Measurements from ENCODE around the gene BORA. TPM values are rescaled to one million over a fixed set of nuclear protein-coding genes. Genes with fewer than 3 reads are reported as not detected.

The BORA gene
- total and polyA plus RNA-seq, 2 of the 13 experiments (the other 11 are each of a cell fraction or from before 2014, with no cell fraction given): 4.0 to 17.4 TPM

DNA sequence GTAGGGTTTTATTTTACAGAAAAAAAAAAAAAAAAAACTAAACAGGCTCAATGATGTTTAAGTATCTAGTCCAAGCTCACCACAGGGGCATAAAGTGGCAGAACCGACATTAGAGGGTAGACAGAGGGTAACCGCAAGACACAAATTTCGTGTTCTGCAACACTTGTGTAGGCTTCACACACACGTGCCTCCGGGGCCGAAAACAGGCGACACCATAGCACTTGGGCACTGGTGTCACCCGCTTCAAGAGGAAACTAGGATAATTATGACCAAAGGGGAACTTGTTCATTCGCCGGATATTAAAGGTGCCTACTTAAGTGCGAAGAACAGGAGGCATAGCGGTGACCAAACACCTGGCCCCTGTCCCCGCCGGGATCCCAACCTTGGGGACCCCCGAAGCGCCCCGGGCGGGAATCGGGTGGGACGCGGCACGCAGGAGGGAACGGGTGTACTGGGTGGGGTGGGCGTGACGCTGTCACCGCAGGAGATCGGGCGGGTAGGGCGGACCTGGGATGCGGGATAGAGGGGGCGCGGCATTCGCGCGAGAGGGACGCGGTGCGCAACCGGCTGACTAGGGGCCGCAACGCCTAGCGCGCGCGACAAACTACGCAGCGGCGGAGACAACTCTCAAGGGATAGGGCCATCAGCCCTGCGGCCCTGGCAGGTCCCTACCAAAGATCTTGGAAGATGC lies 852 bp upstream of the BORA start (continued):
- TF ChIP-seq, protein P1, sequence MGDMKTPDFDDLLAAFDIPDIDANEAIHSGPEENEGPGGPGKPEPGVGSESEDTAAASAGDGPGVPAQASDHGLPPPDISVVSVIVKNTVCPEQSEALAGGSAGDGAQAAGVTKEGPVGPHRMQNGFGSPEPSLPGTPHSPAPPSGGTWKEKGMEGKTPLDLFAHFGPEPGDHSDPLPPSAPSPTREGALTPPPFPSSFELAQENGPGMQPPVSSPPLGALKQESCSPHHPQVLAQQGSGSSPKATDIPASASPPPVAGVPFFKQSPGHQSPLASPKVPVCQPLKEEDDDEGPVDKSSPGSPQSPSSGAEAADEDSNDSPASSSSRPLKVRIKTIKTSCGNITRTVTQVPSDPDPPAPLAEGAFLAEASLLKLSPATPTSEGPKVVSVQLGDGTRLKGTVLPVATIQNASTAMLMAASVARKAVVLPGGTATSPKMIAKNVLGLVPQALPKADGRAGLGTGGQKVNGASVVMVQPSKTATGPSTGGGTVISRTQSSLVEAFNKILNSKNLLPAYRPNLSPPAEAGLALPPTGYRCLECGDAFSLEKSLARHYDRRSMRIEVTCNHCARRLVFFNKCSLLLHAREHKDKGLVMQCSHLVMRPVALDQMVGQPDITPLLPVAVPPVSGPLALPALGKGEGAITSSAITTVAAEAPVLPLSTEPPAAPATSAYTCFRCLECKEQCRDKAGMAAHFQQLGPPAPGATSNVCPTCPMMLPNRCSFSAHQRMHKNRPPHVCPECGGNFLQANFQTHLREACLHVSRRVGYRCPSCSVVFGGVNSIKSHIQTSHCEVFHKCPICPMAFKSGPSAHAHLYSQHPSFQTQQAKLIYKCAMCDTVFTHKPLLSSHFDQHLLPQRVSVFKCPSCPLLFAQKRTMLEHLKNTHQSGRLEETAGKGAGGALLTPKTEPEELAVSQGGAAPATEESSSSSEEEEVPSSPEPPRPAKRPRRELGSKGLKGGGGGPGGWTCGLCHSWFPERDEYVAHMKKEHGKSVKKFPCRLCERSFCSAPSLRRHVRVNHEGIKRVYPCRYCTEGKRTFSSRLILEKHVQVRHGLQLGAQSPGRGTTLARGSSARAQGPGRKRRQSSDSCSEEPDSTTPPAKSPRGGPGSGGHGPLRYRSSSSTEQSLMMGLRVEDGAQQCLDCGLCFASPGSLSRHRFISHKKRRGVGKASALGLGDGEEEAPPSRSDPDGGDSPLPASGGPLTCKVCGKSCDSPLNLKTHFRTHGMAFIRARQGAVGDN (CRISPR knock-in tag; IDR thresholded peaks at IDR 0.05): no peak
- TF ChIP-seq, protein P2, sequence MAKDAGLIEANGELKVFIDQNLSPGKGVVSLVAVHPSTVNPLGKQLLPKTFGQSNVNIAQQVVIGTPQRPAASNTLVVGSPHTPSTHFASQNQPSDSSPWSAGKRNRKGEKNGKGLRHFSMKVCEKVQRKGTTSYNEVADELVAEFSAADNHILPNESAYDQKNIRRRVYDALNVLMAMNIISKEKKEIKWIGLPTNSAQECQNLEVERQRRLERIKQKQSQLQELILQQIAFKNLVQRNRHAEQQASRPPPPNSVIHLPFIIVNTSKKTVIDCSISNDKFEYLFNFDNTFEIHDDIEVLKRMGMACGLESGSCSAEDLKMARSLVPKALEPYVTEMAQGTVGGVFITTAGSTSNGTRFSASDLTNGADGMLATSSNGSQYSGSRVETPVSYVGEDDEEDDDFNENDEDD (CRISPR knock-in tag; IDR thresholded peaks at IDR 0.05; ENCODE audit: borderline replicate concordance): no peak
- TF ChIP-seq KDM5B (CRISPR knock-in tag; IDR thresholded peaks at IDR 0.05; ENCODE audit: borderline replicate concordance) (no peak), ZNF589 (CRISPR knock-in tag; conservative IDR thresholded peaks at IDR 0.05) (no peak), ZNF138 (CRISPR knock-in tag; IDR thresholded peaks at IDR 0.05; ENCODE audit: low read depth) (no peak), FLYWCH1 (CRISPR knock-in tag; IDR thresholded peaks at IDR 0.05) (no peak), EED (CRISPR knock-in tag; IDR thresholded peaks at IDR 0.05) (no peak), ZNF598 (CRISPR knock-in tag; IDR thresholded peaks at IDR 0.05; ENCODE audit: borderline replicate concordance) (no peak), MEF2D (CRISPR knock-in tag; IDR thresholded peaks at IDR 0.05) (no peak), RARA (CRISPR knock-in tag; IDR thresholded peaks at IDR 0.05) (no peak), NPAS2 (CRISPR knock-in tag; IDR thresholded peaks at IDR 0.05; ENCODE audit: borderline replicate concordance) (no peak), ZSCAN9 (CRISPR knock-in tag; IDR thresholded peaks at IDR 0.05; ENCODE audit: borderline replicate concordance) (no peak)
- TF ChIP-seq, protein P3, sequence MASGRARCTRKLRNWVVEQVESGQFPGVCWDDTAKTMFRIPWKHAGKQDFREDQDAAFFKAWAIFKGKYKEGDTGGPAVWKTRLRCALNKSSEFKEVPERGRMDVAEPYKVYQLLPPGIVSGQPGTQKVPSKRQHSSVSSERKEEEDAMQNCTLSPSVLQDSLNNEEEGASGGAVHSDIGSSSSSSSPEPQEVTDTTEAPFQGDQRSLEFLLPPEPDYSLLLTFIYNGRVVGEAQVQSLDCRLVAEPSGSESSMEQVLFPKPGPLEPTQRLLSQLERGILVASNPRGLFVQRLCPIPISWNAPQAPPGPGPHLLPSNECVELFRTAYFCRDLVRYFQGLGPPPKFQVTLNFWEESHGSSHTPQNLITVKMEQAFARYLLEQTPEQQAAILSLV (CRISPR knock-in tag; IDR thresholded peaks at IDR 0.05; ENCODE audit: borderline replicate concordance): no peak
- TF ChIP-seq, protein P4, sequence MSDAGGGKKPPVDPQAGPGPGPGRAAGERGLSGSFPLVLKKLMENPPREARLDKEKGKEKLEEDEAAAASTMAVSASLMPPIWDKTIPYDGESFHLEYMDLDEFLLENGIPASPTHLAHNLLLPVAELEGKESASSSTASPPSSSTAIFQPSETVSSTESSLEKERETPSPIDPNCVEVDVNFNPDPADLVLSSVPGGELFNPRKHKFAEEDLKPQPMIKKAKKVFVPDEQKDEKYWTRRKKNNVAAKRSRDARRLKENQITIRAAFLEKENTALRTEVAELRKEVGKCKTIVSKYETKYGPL (CRISPR knock-in tag; IDR thresholded peaks at IDR 0.05): no peak
- TF ChIP-seq, protein P5, sequence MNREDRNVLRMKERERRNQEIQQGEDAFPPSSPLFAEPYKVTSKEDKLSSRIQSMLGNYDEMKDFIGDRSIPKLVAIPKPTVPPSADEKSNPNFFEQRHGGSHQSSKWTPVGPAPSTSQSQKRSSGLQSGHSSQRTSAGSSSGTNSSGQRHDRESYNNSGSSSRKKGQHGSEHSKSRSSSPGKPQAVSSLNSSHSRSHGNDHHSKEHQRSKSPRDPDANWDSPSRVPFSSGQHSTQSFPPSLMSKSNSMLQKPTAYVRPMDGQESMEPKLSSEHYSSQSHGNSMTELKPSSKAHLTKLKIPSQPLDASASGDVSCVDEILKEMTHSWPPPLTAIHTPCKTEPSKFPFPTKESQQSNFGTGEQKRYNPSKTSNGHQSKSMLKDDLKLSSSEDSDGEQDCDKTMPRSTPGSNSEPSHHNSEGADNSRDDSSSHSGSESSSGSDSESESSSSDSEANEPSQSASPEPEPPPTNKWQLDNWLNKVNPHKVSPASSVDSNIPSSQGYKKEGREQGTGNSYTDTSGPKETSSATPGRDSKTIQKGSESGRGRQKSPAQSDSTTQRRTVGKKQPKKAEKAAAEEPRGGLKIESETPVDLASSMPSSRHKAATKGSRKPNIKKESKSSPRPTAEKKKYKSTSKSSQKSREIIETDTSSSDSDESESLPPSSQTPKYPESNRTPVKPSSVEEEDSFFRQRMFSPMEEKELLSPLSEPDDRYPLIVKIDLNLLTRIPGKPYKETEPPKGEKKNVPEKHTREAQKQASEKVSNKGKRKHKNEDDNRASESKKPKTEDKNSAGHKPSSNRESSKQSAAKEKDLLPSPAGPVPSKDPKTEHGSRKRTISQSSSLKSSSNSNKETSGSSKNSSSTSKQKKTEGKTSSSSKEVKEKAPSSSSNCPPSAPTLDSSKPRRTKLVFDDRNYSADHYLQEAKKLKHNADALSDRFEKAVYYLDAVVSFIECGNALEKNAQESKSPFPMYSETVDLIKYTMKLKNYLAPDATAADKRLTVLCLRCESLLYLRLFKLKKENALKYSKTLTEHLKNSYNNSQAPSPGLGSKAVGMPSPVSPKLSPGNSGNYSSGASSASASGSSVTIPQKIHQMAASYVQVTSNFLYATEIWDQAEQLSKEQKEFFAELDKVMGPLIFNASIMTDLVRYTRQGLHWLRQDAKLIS (CRISPR knock-in tag; IDR thresholded peaks at IDR 0.05): no peak
